ENCODE measurements around the gene SOCS2.
"Not testable (repeated sequence)": the region's sequence is repeated elsewhere in the genome, so short reads cannot be mapped to it uniquely, and the experiment has no call there.

SOCS2 gene

GRCh38 chr12:93537769-93538168, 34.7 kb upstream of the SOCS2 start:
- H3K4me3 ChIP-seq, result no peak overlapping the region
- H3K36me3 ChIP-seq, result no peaks in the 10 kb centered on the region
- no peak for TF ChIP-seq Cebpa-rat (IDR thresholded peaks at IDR 0.05)
- H3K9me3 ChIP-seq (replicated peaks in 1 of 11), result peaks cover 0 to 4% (median 0%) of the 10 kb centered on the region in 11 experiments; a peak in 1 of 22 replicates
- H3K4me2 ChIP-seq, result peak overlapping the region in 7 of 11 experiments; percentile 61 to 82 (median 69); a peak in 14 of 22 replicates
- H3K27ac ChIP-seq, result no peak overlapping the region
- no peaks in the 10 kb centered on the region for H4K20me1 ChIP-seq
- H3K27me3 ChIP-seq, result no peaks in the 10 kb centered on the region
- no peak overlapping the region for H3K9ac ChIP-seq
- H3K4me1 ChIP-seq, result peaks cover 10 to 33% (median 27%) of the 10 kb centered on the region in 10 experiments

GRCh38 chr12:93539821-93540220, 32.7 kb upstream of the SOCS2 start:
- H3K9ac ChIP-seq, result no peak overlapping the region
- peaks cover 0 to 4% (median 0%) of the 10 kb centered on the region in 11 experiments; a peak in 1 of 22 replicates for H3K9me3 ChIP-seq (replicated peaks in 1 of 11)
- no peak overlapping the region for H3K27ac ChIP-seq
- no peaks in the 10 kb centered on the region for H3K36me3 ChIP-seq
- TF ChIP-seq Cebpa-rat (IDR thresholded peaks at IDR 0.05), result no peak
- H3K27me3 ChIP-seq, result no peaks in the 10 kb centered on the region
- peak overlapping the region in 3 of 11 experiments; percentile 36 to 45 (median 42); a peak in 3 of 22 replicates for H3K4me2 ChIP-seq
- H4K20me1 ChIP-seq, result no peaks in the 10 kb centered on the region
- no peak overlapping the region for H3K4me3 ChIP-seq
- peaks cover 10 to 33% (median 27%) of the 10 kb centered on the region in 10 experiments for H3K4me1 ChIP-seq

- Histone ChIP-seq H3K27me3 (no peaks in the 10 kb centered on the region), H3K36me3 (no peaks in the 10 kb centered on the region), H3K4me1 (peaks cover 10 to 33% (median 27%) of the 10 kb centered on the region in 10 experiments), H3K9me3 (replicated peaks in 1 of 11) (peaks cover 0 to 4% (median 0%) of the 10 kb centered on the region in 11 experiments; a peak in 1 of 22 replicates), H3K4me2 (peak overlapping the region in 7 of 11 experiments; percentile 17 to 45 (median 36); a peak in 12 of 22 replicates), H4K20me1 (no peaks in the 10 kb centered on the region), H3K9ac (no peak overlapping the region), H3K4me3 (no peak overlapping the region), H3K27ac (no peak overlapping the region)
- TF ChIP-seq Cebpa-rat (IDR thresholded peaks at IDR 0.05), result no peak
Measured at GRCh38 chr12:93540466-93540865, 32.0 kb upstream of the SOCS2 start.

- no peak overlapping the region; a peak in 1 of 22 replicates for H3K4me2 ChIP-seq
- H3K4me3 ChIP-seq, result no peak overlapping the region
- H3K4me1 ChIP-seq, result peaks cover 8 to 22% (median 18%) of the 10 kb centered on the region in 10 experiments
- H4K20me1 ChIP-seq, result no peaks in the 10 kb centered on the region
- H3K9ac ChIP-seq, result no peak overlapping the region
- peaks cover 0 to 4% (median 0%) of the 10 kb centered on the region in 11 experiments; a peak in 1 of 22 replicates for H3K9me3 ChIP-seq (replicated peaks in 1 of 11)
- no peaks in the 10 kb centered on the region for H3K27me3 ChIP-seq
- TF ChIP-seq Cebpa-rat (IDR thresholded peaks at IDR 0.05), result no peak
- no peaks in the 10 kb centered on the region for H3K36me3 ChIP-seq
- no peak overlapping the region for H3K27ac ChIP-seq
Measured at GRCh38 chr12:93541578-93542225, 30.8 kb upstream of the SOCS2 start.

GRCh38 chr12:93547778-93548177, 24.7 kb upstream of the SOCS2 start:
- no peak overlapping the region for H3K4me3 ChIP-seq
- no peak overlapping the region for H3K9ac ChIP-seq
- no peak for TF ChIP-seq Cebpa-rat (IDR thresholded peaks at IDR 0.05)
- H4K20me1 ChIP-seq, result no peaks in the 10 kb centered on the region
- no peaks in the 10 kb centered on the region for H3K36me3 ChIP-seq
- no peaks in the 10 kb centered on the region for H3K4me1 ChIP-seq
- H3K9me3 ChIP-seq (replicated peaks in 1 of 11), result no peaks in the 10 kb centered on the region
- H3K4me2 ChIP-seq, result no peak overlapping the region
- no peaks in the 10 kb centered on the region for H3K27me3 ChIP-seq
- no peak overlapping the region for H3K27ac ChIP-seq

GRCh38 chr12:93549174-93549573, 23.3 kb upstream of the SOCS2 start:
- H4K20me1 ChIP-seq, result no peaks in the 10 kb centered on the region

GRCh38 chr12:93550748-93551611, 21.5 kb upstream of the SOCS2 start:
- Histone ChIP-seq H3K4me2 (no peak overlapping the region), H3K36me3 (no peaks in the 10 kb centered on the region), H3K27me3 (no peaks in the 10 kb centered on the region), H4K20me1 (no peaks in the 10 kb centered on the region), H3K27ac (no peak overlapping the region), H3K9me3 (replicated peaks in 1 of 11) (no peaks in the 10 kb centered on the region), H3K4me1 (no peaks in the 10 kb centered on the region), H3K4me3 (no peak overlapping the region), H3K9ac (no peak overlapping the region)
- TF ChIP-seq Cebpa-rat (IDR thresholded peaks at IDR 0.05), result no peak

More at GRCh38 chr12:93549174-93549573, 23.3 kb upstream of the SOCS2 start:
- Histone ChIP-seq H3K4me2 (no peak overlapping the region), H3K36me3 (no peaks in the 10 kb centered on the region), H3K9me3 (replicated peaks in 1 of 11) (no peaks in the 10 kb centered on the region), H3K4me3 (no peak overlapping the region), H3K9ac (no peak overlapping the region), H3K27ac (no peak overlapping the region), H3K4me1 (no peaks in the 10 kb centered on the region), H3K27me3 (no peaks in the 10 kb centered on the region)
- TF ChIP-seq Cebpa-rat (IDR thresholded peaks at IDR 0.05), result no peak

GRCh38 chr12:93552427-93552826, 20.0 kb upstream of the SOCS2 start:
- H3K27ac ChIP-seq, result no peak overlapping the region
- H3K4me3 ChIP-seq, result no peak overlapping the region
- H3K9me3 ChIP-seq (replicated peaks in 1 of 11), result peaks cover 0 to 6% (median 4%) of the 10 kb centered on the region in 11 experiments; a peak in 6 of 22 replicates
- TF ChIP-seq Cebpa-rat (IDR thresholded peaks at IDR 0.05), result no peak
- no peaks in the 10 kb centered on the region for H3K4me1 ChIP-seq
- no peaks in the 10 kb centered on the region for H4K20me1 ChIP-seq
- H3K4me2 ChIP-seq, result no peak overlapping the region
- no peak overlapping the region for H3K9ac ChIP-seq
- H3K36me3 ChIP-seq, result no peaks in the 10 kb centered on the region
- H3K27me3 ChIP-seq, result no peaks in the 10 kb centered on the region

- H3K9me3 ChIP-seq (replicated peaks in 1 of 11), result peaks cover 21 to 42% (median 33%) of the 10 kb centered on the region in 11 experiments
- not testable (repeated sequence) for H3K27me3 ChIP-seq, H3K4me2 ChIP-seq, H3K9ac ChIP-seq, H3K27ac ChIP-seq, H4K20me1 ChIP-seq, H3K36me3 ChIP-seq, H3K4me1 ChIP-seq, H3K4me3 ChIP-seq
Measured at GRCh38 chr12:93557879-93558278, 14.6 kb upstream of the SOCS2 start.

- peaks cover 21 to 42% (median 33%) of the 10 kb centered on the region in 11 experiments for H3K9me3 ChIP-seq (replicated peaks in 1 of 11)
- H3K9ac ChIP-seq, H3K4me1 ChIP-seq, H3K4me3 ChIP-seq, H4K20me1 ChIP-seq, H3K27ac ChIP-seq, H3K27me3 ChIP-seq, H3K36me3 ChIP-seq, H3K4me2 ChIP-seq: not testable (repeated sequence)
Measured at GRCh38 chr12:93558685-93559084, 13.8 kb upstream of the SOCS2 start.
